ENCODE results near the gene CRBN.

The CRBN gene

GRCh38 chr3:3110299-3110630, 69.2 kb downstream of the CRBN start, which contains the start of gene IL5RA:
TSS of gene IL5RA (minus strand) at chr3:3110374. CDS start at chr3:3104984, 5,390 bp downstream.
- DNase-seq (ENCODE audit: low spot score): no peak

- no peak for DNase-seq (ENCODE audit: low spot score)
These were observed 69.8 kb downstream of the CRBN start for GRCh38 chr3:3109407-3110298.

- no peak for DNase-seq (ENCODE audit: low spot score)
These were observed 71.6 kb downstream of the CRBN start for GRCh38 chr3:3107858-3108257.

- no peak for DNase-seq (ENCODE audit: low spot score)
These were observed 72.3 kb downstream of the CRBN start for GRCh38 chr3:3107181-3107580.

DNA sequence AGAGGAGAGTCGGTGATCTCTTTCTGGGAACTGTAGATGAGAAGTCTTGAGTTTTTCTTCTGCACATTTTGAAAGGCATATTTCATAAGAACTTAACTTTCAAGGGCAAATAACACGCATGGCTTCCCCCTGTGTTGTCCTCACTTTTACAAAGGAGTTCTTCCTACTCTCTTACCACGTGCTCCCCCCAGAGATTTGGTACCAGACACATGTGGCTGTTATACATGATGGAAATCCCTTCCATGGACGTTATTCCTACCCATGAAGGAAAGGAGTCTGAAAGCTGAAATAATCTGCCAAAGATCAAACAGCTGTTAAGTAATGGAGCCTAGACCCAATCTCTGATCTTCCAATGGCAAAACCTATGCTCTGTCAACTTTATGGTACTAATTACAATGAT, 73.7 kb downstream of the CRBN start:
- no peak for DNase-seq (ENCODE audit: low spot score)

DNA sequence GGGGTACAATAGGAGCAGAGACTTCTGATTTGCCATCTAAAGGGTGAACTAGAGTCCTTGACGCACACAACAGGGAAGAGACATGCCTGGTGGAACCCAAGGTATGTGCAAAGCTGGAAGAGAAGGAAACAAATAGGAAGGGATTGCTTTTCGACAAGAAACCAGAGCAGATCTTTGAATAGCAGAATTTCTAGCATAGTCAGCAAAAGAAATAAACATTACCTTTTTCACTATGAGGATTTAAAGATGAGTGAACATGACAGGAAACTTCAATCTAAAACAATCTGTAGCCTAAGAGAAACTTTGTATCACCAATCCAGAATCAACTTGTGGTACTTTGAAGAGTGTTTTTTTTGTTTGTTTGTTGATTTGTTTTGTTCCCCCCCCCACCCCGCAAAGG, 74.2 kb downstream of the CRBN start:
- DNase-seq (ENCODE audit: low spot score): no peak

- no peak for DNase-seq (ENCODE audit: low spot score)
These were observed 76.7 kb downstream of the CRBN start for GRCh38 chr3:3102751-3103150.

DNA sequence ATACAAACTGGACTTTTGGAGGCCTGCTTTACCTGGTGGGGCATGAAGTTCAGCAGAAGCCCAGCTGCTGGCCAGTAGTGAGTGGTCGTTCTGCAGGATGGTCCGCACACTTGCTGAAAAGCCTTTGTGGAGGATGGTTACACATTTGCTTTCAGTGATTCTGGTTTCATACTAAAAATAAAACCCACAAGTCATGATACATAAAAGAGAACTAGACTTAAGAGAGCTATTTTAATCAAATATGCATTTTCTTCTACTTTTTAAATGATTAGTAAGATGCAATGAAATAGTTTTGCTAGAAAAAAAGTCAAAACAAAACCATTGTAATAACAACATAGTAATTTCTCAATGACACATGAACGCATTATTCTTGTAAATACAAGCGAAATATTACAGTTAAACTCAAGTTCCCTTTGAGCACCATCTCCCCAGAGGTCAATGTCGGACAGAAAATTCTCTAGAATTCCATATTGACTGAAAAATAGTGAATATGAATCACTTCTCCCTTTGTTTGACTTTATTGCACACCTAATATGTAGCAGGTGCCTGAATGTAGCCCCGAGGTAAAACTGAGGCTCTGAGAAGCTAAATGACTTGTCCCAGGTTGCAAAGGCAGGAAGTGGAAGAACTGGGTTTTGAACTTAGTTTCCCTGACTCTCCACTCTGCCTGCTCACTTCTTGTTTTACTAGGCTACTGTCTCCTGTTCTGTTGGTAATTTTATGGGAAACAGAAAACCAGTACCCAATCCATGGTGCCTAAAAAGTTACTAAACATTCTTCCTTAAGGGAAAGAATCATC, 77.6 kb downstream of the CRBN start:
- DNase-seq (ENCODE audit: low spot score): no peak
